HepG2 (cell line): Measurements from ENCODE around the gene WNT1. TPM values are rescaled to one million over a fixed set of nuclear protein-coding genes. Genes with fewer than 3 reads are reported as not detected.

Source experiments
- ATAC-seq: fragments of 200-7000 bp; cut with Tn5 transposase; 3 replicates; pipeline ENCODE4 v1.9.1; 2020; ENCODE audit warnings: mild to moderate bottlenecking, moderate library complexity
- BruUV-seq: library from RNA; stranded (reverse); fragments of 400-500 nt; replicated peaks from 2 replicates; lab custom pipeline; 2021; lab: Mats Ljungman, UMichigan
- CTCF ChIA-PET: fragments of 300-600 bp; formaldehyde crosslinking; extraction: SDS; loops from one replicate; lab custom pipeline; 2021; ENCODE audit warnings: low total read pairs, inconsistent platforms, low intra/inter-chr PET ratio; lab: Yijun Ruan, JAX
- POLR2A ChIA-PET: fragments of 350-600 bp; sonication (Branson Sonifier 250); formaldehyde crosslinking; loops from one replicate; lab custom pipeline; 2020; ENCODE audit warnings: antibody characterized with exemption, inconsistent platforms; lab: Yijun Ruan, JAX
- DNase-seq: peaks from one replicate; pipeline ENCODE4 v3.0.0-alpha.2; 2015; ENCODE audit warnings: low spot score
- FAIRE-seq: peaks from 3 replicates; lab custom pipeline; 2011; peaks lifted over from hg19 to GRCh38; lab: Jason Lieb, UNC
- H2AFZ ChIP-seq: one replicate; pipeline ENCODE4 v1.6.1; 2011; ENCODE audit warnings: low read length, inconsistent platforms
- H3K27ac ChIP-seq: fragments of 300-600 bp; 3 replicates; pipeline ENCODE4 v1.8.0; 2011; ENCODE audit warnings: mixed run types, mild to moderate bottlenecking, mixed read lengths, low read length, inconsistent platforms; ENCODE audit not compliant: insufficient read depth; ENCODE audit errors: extremely low read length
- H3K27me3 ChIP-seq, 2 experiments: fragments of 200-600 bp in 1 of 2; 2 replicates in 1 of 2; 3 replicates in 1 of 2; pipeline versions ENCODE4 v1.6.0 to v1.8.0; 2011; ENCODE audit warnings: low read length in 2 of 2, mild to moderate bottlenecking in 2 of 2, moderate library complexity in 2 of 2, inconsistent platforms in 1 of 2; ENCODE audit not compliant: insufficient read depth in 2 of 2, control insufficient read depth in 1 of 2
- H3K36me3 ChIP-seq, 2 experiments: fragments of 200-600 bp in 1 of 2; replicated peaks in 1 of 2; 2 replicates in 1 of 2; 3 replicates in 1 of 2; pipeline versions ENCODE4 v1.5.1 to v1.8.0; 2011; ENCODE audit warnings: low read length in 2 of 2, inconsistent platforms in 1 of 2; ENCODE audit not compliant: insufficient read depth in 2 of 2, control insufficient read depth in 1 of 2
- H3K4me1 ChIP-seq: 2 replicates; pipeline ENCODE4 v1.5.1; 2012; ENCODE audit warnings: low read length, inconsistent platforms; ENCODE audit not compliant: insufficient read depth
- H3K4me2 ChIP-seq: 2 replicates; pipeline ENCODE4 v1.6.0; 2011; ENCODE audit warnings: low read depth, low read length, inconsistent platforms
- H3K4me3 ChIP-seq, 3 experiments: fragments of 200-600 bp in 1 of 3; sonication (generic), shearing (Covaris generic) in 1 of 3; replicated peaks in 1 of 3; 2 replicates each; pipeline ENCODE4 v1.5.1; 2011 to 2016; ENCODE audit warnings: low read length in 3 of 3, inconsistent platforms in 2 of 3, low read depth in 2 of 3, mild to moderate bottlenecking in 2 of 3, control low read depth in 1 of 3, mixed read lengths in 1 of 3; ENCODE audit not compliant: insufficient read depth in 1 of 3
- H3K79me2 ChIP-seq: one replicate; pipeline ENCODE4 v1.6.1; 2011; ENCODE audit warnings: low read length, inconsistent platforms; ENCODE audit not compliant: insufficient read depth
- H3K9ac ChIP-seq: 2 replicates; pipeline ENCODE4 v1.6.0; 2011; ENCODE audit warnings: mild to moderate bottlenecking, low read depth, low read length, inconsistent platforms; ENCODE audit not compliant: insufficient read depth
- H3K9me3 ChIP-seq: 2 replicates; pipeline ENCODE4 v1.5.1; 2012; ENCODE audit warnings: mild to moderate bottlenecking, low read length
- H4K20me1 ChIP-seq: 2 replicates; pipeline ENCODE4 v1.6.0; 2011; ENCODE audit warnings: inconsistent platforms, mild to moderate bottlenecking, low read length, moderate library complexity; ENCODE audit not compliant: insufficient read depth
- FOXJ3 ChIP-seq: sonication (generic); formaldehyde crosslinking; IDR thresholded peaks from 2 replicates; pipeline ENCODE4 v1.4.0; 2020; ENCODE audit warnings: missing genetic modification reagents, mild to moderate bottlenecking, borderline replicate concordance
- GLI4 ChIP-seq: sonication (generic); formaldehyde crosslinking; IDR thresholded peaks from 2 replicates; pipeline ENCODE4 v1.5.1; 2020; ENCODE audit warnings: missing genetic modification reagents, mild to moderate bottlenecking, moderate library complexity, borderline replicate concordance
- GPBP1L1 ChIP-seq: sonication (generic); formaldehyde crosslinking; IDR thresholded peaks from 2 replicates; pipeline ENCODE4 v1.5.0; 2020; ENCODE audit warnings: mild to moderate bottlenecking, missing genetic modification reagents
- GTF2F1 ChIP-seq: fragments of 150-350 bp; IDR thresholded peaks from 2 replicates; pipeline ENCODE4 v1.6.1; 2014; ENCODE audit warnings: low read length
- LBX2 ChIP-seq: sonication (generic); formaldehyde crosslinking; IDR thresholded peaks from 2 replicates; pipeline ENCODE4 v1.5.0; 2020; ENCODE audit warnings: missing genetic modification reagents, mild to moderate bottlenecking, borderline replicate concordance
- MAFG ChIP-seq: sonication (generic); formaldehyde crosslinking; IDR thresholded peaks from 2 replicates; pipeline ENCODE4 v1.5.1; 2020; ENCODE audit warnings: mild to moderate bottlenecking, missing genetic modification reagents
- NFIB ChIP-seq: sonication (generic); formaldehyde crosslinking; IDR thresholded peaks from 2 replicates; pipeline ENCODE4 v1.9.0; 2021; ENCODE audit warnings: missing genetic modification reagents, mild to moderate bottlenecking, borderline replicate concordance
- SPEN ChIP-seq: sonication (generic); formaldehyde crosslinking; IDR thresholded peaks from 2 replicates; pipeline ENCODE4 v1.5.1; 2020; ENCODE audit warnings: low read depth, mild to moderate bottlenecking, missing genetic modification reagents
- TARDBP ChIP-seq: sonication (generic); formaldehyde crosslinking; IDR thresholded peaks from 2 replicates; pipeline ENCODE4 v1.8.0; 2022; ENCODE audit warnings: mild to moderate bottlenecking, missing genetic modification reagents
- ZNF350 ChIP-seq: sonication (generic); formaldehyde crosslinking; IDR thresholded peaks from 2 replicates; pipeline ENCODE4 v1.4.0; 2020; ENCODE audit warnings: mild to moderate bottlenecking, low read depth, missing genetic modification reagents, borderline replicate concordance
- ZNF383 ChIP-seq: sonication (generic); formaldehyde crosslinking; IDR thresholded peaks from 2 replicates; pipeline ENCODE4 v1.4.0; 2020; ENCODE audit warnings: missing genetic modification reagents, mild to moderate bottlenecking, borderline replicate concordance
- ZNF878 ChIP-seq: sonication (generic); formaldehyde crosslinking; IDR thresholded peaks from 2 replicates; pipeline ENCODE4 v1.8.1; 2023; ENCODE audit warnings: mild to moderate bottlenecking, missing genetic modification reagents, moderate library complexity
- ZSCAN30 ChIP-seq: sonication (generic); formaldehyde crosslinking; IDR thresholded peaks from 2 replicates; pipeline ENCODE4 v1.5.0; 2020; ENCODE audit warnings: mild to moderate bottlenecking, missing genetic modification reagents
- WGBS: methylation state at CpG from one replicate; pipeline ENCODE4 v1.1.6; 2017; ENCODE audit warnings: low lambda C conversion rate; 5-methylcytosine and 5-hydroxymethylcytosine counted together
- in situ Hi-C: cut with HindIII; loops from 2 replicates; pipeline ENCODE4 v1.10.0; 2017; ENCODE audit warnings: low pct_unique_long_range_greater_than_20kb; ENCODE audit not compliant: extremely low pct_ligation_motif_present
- intact Hi-C: fragments of 100-400 bp; cut with micrococcal nuclease; formaldehyde crosslinking; loops from one replicate; pipeline ENCODE4 v1.10.0; 2022; ENCODE audit not compliant: unreplicated experiment
- polyA plus RNA-seq, 8 experiments: library from polyadenylated mRNA; depleted of rRNA in 3 of 8; stranded (reverse) in 7 of 8; unstranded in 1 of 8; fragments of >200 nt; fragmentation: Illumina TruSeq in 4 of 8; extraction: Trizol in 4 of 8; gene quantifications; 2 replicates each; pipeline versions ENCODE4 v1.2.1 to v1.2.3, GENCODE V29; 2011 to 2016; ENCODE audit warnings: low read depth in 4 of 8, missing spikeins in 1 of 8, mixed read lengths in 1 of 8; ENCODE audit not compliant: insufficient read depth in 1 of 8
- total RNA-seq, 5 experiments: library from RNA; depleted of rRNA; stranded (reverse); fragments of >200 nt; fragmentation: Illumina TruSeq; extraction: Trizol; gene quantifications; 2 replicates each; pipeline ENCODE4 v1.2.3, GENCODE V29; 2016; ENCODE audit warnings: low read depth in 1 of 5
- TF ChIP-seq, protein P1 (sequence below): sonication (generic); formaldehyde crosslinking; IDR thresholded peaks from 2 replicates; pipeline ENCODE4 v1.4.0; 2020; ENCODE audit warnings: missing genetic modification reagents
- TF ChIP-seq, protein P2 (sequence below): sonication (generic); formaldehyde crosslinking; conservative IDR thresholded peaks from 2 replicates; pipeline ENCODE4 v1.4.0; 2020; ENCODE audit warnings: missing genetic modification reagents

The WNT1 gene
- total and polyA plus RNA-seq, 2 of the 13 experiments (the other 11 are each of a cell fraction or from before 2014, with no cell fraction given): not detected

- TF ChIP-seq ZNF878 (CRISPR knock-in tag): no peak
- TF ChIP-seq, protein P1, sequence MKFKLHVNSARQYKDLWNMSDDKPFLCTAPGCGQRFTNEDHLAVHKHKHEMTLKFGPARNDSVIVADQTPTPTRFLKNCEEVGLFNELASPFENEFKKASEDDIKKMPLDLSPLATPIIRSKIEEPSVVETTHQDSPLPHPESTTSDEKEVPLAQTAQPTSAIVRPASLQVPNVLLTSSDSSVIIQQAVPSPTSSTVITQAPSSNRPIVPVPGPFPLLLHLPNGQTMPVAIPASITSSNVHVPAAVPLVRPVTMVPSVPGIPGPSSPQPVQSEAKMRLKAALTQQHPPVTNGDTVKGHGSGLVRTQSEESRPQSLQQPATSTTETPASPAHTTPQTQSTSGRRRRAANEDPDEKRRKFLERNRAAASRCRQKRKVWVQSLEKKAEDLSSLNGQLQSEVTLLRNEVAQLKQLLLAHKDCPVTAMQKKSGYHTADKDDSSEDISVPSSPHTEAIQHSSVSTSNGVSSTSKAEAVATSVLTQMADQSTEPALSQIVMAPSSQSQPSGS (CRISPR knock-in tag): no peak
- no peak for TF ChIP-seq TARDBP (CRISPR knock-in tag)
- no peak for TF ChIP-seq LBX2
- TF ChIP-seq MAFG (CRISPR knock-in tag): no peak
- no peak for TF ChIP-seq SPEN (CRISPR knock-in tag)
- TF ChIP-seq ZNF383 (CRISPR knock-in tag): no peak
These were observed 37.9 kb upstream of the WNT1 start (continued) for GRCh38 chr12:48940181-48940580.

GRCh38 chr12:48943221-48943620 is 34.9 kb upstream of the WNT1 start:
- in situ Hi-C loops (no loop called here), intact Hi-C loops (no loop called here)
- BruUV-seq: no TSS peak
- ChIA-PET POLR2A (interaction anchor here (1.7 to 2.1 kb wide), 2 partner anchors 14 to 77 kb away, joined by 7 to 8 read pairs; partner anchors contain the start of genes ARF3 and RND1), CTCF (no interaction called here)
- Histone ChIP-seq H3K9ac (no peak overlapping the region), H3K9me3 (no peaks in the 10 kb centered on the region), H2AFZ (no peak overlapping the region), H3K4me2 (peak overlapping the region; percentile 57), H3K27me3 (no peaks in the 10 kb centered on the region), H3K27ac (peak overlapping the region; percentile 42), H3K36me3 (peaks cover 12 to 36% of the 10 kb centered on the region in 2 experiments; a peak in 4 of 5 replicates), H3K79me2 (peaks cover 12% of the 10 kb centered on the region), H3K4me3 (no peak overlapping the region; a peak in 1 of 6 replicates), H4K20me1 (peaks cover 5% of the 10 kb centered on the region; the same call in 1 of the 2 replicates), H3K4me1 (peaks cover 67% of the 10 kb centered on the region)
- no peak for FAIRE-seq
- no peak for ATAC-seq
- 48% methylated on average over 4 of the region's 4 CpGs for WGBS
- no peak for DNase-seq
- TF ChIP-seq ZSCAN30: no peak
- TF ChIP-seq GLI4 (CRISPR knock-in tag): no peak
- TF ChIP-seq, protein P1 (CRISPR knock-in tag): no peak
- no peak for TF ChIP-seq GTF2F1
- no peak for TF ChIP-seq GPBP1L1 (CRISPR knock-in tag)
- TF ChIP-seq NFIB (CRISPR knock-in tag): no peak
- no peak for TF ChIP-seq FOXJ3 (CRISPR knock-in tag)
- TF ChIP-seq, protein P2, sequence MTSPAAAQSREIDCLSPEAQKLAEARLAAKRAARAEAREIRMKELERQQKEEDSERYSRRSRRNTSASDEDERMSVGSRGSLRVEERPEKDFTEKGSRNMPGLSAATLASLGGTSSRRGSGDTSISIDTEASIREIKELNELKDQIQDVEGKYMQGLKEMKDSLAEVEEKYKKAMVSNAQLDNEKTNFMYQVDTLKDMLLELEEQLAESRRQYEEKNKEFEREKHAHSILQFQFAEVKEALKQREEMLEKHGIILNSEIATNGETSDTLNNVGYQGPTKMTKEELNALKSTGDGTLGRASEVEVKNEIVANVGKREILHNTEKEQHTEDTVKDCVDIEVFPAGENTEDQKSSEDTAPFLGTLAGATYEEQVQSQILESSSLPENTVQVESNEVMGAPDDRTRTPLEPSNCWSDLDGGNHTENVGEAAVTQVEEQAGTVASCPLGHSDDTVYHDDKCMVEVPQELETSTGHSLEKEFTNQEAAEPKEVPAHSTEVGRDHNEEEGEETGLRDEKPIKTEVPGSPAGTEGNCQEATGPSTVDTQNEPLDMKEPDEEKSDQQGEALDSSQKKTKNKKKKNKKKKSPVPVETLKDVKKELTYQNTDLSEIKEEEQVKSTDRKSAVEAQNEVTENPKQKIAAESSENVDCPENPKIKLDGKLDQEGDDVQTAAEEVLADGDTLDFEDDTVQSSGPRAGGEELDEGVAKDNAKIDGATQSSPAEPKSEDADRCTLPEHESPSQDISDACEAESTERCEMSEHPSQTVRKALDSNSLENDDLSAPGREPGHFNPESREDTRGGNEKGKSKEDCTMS: no peak
- no peak for TF ChIP-seq ZNF350 (CRISPR knock-in tag)
